Liver (tissue), 3 donors: ENCODE data around the gene DNAH1.

Experiments
- JUND ChIP-seq, 2 donors: IDR thresholded peaks; 2 replicates each; pipeline ENCODE4 v1.6.1; 2016; ENCODE audit warnings: antibody characterized with exemption in 2 of 2
- NR2F2 ChIP-seq: IDR thresholded peaks from 2 replicates; pipeline ENCODE4 v1.6.1; 2016; ENCODE audit warnings: antibody characterized with exemption
- SP1 ChIP-seq: IDR thresholded peaks from 2 replicates; pipeline ENCODE4 v1.6.1; 2018; ENCODE audit warnings: antibody characterized with exemption, mild to moderate bottlenecking
- TAF1 ChIP-seq: conservative IDR thresholded peaks from 2 replicates; pipeline ENCODE4 v1.6.1; 2016; ENCODE audit warnings: antibody characterized with exemption, mild to moderate bottlenecking
- TF ChIP-seq, protein P1 (sequence below): fragments of 150-350 bp; IDR thresholded peaks from 2 replicates; pipeline ENCODE4 v1.5.1; 2017; ENCODE audit warnings: improper control_type of control experiment, low read depth, low read length; ENCODE audit not compliant: missing input control
- TF ChIP-seq, protein P2 (sequence below): IDR thresholded peaks from 2 replicates; pipeline ENCODE4 v1.6.1; 2016; ENCODE audit warnings: antibody characterized with exemption
- TF ChIP-seq, protein P3 (sequence below): IDR thresholded peaks from 2 replicates; pipeline ENCODE4 v1.6.1; 2016; ENCODE audit warnings: antibody characterized with exemption, mild to moderate bottlenecking
- donor health status: healthy.
- donor health status: healthy.

DNA sequence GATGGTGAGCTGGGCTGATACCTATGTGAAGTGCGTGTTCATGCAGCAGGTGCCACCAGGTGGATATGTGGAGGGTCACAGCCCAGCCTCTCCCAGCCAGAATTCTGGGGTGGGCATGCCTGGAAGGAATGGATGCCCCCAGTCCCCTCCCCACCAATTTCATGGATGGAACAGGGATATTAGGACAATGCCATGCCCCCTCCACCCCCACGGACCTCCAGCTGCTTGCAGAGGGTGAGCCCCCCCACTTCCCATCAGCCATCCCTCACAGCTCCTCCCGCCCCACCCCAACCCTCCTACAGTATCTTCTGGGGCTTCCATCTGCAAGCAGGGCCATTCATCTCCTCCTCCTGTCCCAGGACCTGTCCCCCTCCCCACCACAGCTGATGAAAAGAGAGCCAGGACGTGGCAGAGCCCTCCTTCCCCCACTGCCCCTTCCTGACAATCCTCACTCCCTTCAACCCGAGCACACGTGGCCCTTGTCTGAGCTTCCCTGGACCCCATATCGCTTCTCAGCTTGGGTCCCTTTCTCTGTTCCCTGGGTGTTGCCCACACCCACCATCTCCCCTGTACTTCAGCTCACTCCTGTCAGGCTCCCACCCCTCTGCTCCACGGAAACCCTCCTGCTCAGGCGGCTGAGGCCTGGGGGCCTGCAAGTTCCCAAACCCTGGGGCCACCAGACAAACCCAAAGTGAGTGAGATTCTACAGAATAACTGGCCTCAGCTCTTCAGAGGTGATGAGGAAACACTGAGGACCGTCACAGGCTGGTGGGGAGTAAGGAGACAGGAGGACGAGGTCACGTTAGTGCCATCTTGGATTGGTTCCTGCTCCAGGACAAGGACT is 131.6 kb downstream of the DNAH1 start:
- TF ChIP-seq SP1 (no peak), JUND (IDR thresholded peaks at IDR 0.05) (no peak), TAF1 (no peak), NR2F2 (no peak)
- TF ChIP-seq, protein P1, sequence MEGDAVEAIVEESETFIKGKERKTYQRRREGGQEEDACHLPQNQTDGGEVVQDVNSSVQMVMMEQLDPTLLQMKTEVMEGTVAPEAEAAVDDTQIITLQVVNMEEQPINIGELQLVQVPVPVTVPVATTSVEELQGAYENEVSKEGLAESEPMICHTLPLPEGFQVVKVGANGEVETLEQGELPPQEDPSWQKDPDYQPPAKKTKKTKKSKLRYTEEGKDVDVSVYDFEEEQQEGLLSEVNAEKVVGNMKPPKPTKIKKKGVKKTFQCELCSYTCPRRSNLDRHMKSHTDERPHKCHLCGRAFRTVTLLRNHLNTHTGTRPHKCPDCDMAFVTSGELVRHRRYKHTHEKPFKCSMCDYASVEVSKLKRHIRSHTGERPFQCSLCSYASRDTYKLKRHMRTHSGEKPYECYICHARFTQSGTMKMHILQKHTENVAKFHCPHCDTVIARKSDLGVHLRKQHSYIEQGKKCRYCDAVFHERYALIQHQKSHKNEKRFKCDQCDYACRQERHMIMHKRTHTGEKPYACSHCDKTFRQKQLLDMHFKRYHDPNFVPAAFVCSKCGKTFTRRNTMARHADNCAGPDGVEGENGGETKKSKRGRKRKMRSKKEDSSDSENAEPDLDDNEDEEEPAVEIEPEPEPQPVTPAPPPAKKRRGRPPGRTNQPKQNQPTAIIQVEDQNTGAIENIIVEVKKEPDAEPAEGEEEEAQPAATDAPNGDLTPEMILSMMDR, result no peak
- TF ChIP-seq, protein P2, sequence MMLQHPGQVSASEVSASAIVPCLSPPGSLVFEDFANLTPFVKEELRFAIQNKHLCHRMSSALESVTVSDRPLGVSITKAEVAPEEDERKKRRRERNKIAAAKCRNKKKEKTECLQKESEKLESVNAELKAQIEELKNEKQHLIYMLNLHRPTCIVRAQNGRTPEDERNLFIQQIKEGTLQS, result no peak
- TF ChIP-seq, protein P3, sequence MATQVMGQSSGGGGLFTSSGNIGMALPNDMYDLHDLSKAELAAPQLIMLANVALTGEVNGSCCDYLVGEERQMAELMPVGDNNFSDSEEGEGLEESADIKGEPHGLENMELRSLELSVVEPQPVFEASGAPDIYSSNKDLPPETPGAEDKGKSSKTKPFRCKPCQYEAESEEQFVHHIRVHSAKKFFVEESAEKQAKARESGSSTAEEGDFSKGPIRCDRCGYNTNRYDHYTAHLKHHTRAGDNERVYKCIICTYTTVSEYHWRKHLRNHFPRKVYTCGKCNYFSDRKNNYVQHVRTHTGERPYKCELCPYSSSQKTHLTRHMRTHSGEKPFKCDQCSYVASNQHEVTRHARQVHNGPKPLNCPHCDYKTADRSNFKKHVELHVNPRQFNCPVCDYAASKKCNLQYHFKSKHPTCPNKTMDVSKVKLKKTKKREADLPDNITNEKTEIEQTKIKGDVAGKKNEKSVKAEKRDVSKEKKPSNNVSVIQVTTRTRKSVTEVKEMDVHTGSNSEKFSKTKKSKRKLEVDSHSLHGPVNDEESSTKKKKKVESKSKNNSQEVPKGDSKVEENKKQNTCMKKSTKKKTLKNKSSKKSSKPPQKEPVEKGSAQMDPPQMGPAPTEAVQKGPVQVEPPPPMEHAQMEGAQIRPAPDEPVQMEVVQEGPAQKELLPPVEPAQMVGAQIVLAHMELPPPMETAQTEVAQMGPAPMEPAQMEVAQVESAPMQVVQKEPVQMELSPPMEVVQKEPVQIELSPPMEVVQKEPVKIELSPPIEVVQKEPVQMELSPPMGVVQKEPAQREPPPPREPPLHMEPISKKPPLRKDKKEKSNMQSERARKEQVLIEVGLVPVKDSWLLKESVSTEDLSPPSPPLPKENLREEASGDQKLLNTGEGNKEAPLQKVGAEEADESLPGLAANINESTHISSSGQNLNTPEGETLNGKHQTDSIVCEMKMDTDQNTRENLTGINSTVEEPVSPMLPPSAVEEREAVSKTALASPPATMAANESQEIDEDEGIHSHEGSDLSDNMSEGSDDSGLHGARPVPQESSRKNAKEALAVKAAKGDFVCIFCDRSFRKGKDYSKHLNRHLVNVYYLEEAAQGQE, result no peak
